OCI-LY7 (cell line): Measurements from ENCODE around the gene LFNG.

ENCODE experiments used
- CTCF ChIP-seq: fragments of 200-600 bp; sonication (generic); conservative IDR thresholded peaks from 2 replicates; pipeline ENCODE4 v1.5.1; 2014; ENCODE audit warnings: mild to moderate bottlenecking, antibody characterized with exemption, low read length, moderate library complexity, mixed read lengths
- EZH2phosphoT487 ChIP-seq: fragments of 200-600 bp; sonication (generic); IDR thresholded peaks from 2 replicates; pipeline ENCODE4 v1.6.1; 2018; ENCODE audit warnings: low read depth, borderline replicate concordance, mild to moderate bottlenecking, mixed run types, antibody characterized with exemption, low read length, moderate library complexity, mixed read lengths

- TF ChIP-seq CTCF (no peak), EZH2phosphoT487 (no peak)
Measured at GRCh38 chr7:2572101-2572842, 52.7 kb downstream of the LFNG start.
